IPS-18a (cell line): ENCODE measurements around the gene PPP2R2B.

Source experiments
- H3K27ac ChIP-seq: one replicate; pipeline ENCODE4 v1.5.1; 2013; ENCODE audit warnings: low read length
- H3K27me3 ChIP-seq: one replicate; pipeline ENCODE4 v1.6.1; 2013; ENCODE audit warnings: mild to moderate bottlenecking, low read length; ENCODE audit not compliant: control insufficient read depth, insufficient read depth
- H3K36me3 ChIP-seq: one replicate; pipeline ENCODE4 v1.6.1; 2013; ENCODE audit warnings: low read depth, low read length; ENCODE audit not compliant: control insufficient read depth
- H3K4me1 ChIP-seq: one replicate; pipeline ENCODE4 v1.6.1; 2013; ENCODE audit warnings: low read depth, low read length; ENCODE audit not compliant: control insufficient read depth
- H3K4me3 ChIP-seq: one replicate; pipeline ENCODE4 v1.5.1; 2013; ENCODE audit warnings: low read length
- H3K9ac ChIP-seq: one replicate; pipeline ENCODE4 v1.6.1; 2013; ENCODE audit warnings: mild to moderate bottlenecking, low read length, moderate library complexity
- H3K9me3 ChIP-seq: one replicate; pipeline ENCODE4 v1.6.1; 2013; ENCODE audit warnings: low read depth, low read length; ENCODE audit not compliant: control insufficient read depth

Gene PPP2R2B

DNA sequence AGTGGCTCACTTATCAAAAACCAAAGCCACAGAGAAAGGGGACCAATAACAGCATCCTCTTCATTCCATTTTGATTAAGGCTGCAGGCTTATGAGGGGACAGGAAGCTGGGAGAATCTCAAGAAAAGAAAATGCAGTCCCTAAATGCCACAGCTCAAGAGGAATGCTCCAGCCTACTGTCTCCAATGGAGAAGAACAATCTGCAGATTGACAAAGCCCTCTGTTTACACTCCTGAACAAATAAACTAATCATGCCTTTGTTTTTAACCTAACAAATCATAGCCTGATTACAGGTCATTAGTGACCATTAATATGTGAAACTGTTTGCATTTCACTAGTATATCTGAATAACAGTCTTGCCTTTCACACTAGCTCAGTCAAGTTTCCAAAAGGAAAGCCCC, 26.5 kb downstream of the PPP2R2B start:
- Histone ChIP-seq H3K4me3 (no peak overlapping the region), H3K9ac (no peak overlapping the region), H3K27me3 (no peaks in the 10 kb centered on the region), H3K4me1 (peaks cover 12% of the 10 kb centered on the region), H3K27ac (no peak overlapping the region), H3K36me3 (no peaks in the 10 kb centered on the region), H3K9me3 (no peaks in the 10 kb centered on the region)

DNA sequence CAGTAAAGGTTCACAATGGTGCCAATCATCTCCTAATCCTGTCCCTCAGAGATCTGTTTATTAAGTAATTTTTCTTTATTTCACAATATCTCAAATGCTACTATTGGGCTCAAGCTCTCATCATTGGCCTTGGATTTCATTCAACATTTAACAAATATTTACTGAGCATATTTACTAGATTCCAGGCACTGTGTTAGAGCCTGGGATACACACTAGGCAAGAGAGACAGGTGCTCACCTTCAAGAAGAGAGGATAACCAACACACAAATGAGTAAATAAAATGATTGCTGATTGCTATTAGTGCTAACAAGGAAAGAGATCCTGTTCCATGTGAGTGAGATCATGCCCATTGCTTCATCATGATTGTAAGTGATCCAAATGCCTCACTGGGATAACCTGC, 27.4 kb downstream of the PPP2R2B start:
- Histone ChIP-seq H3K27ac (no peak overlapping the region), H3K9me3 (no peaks in the 10 kb centered on the region), H3K27me3 (no peaks in the 10 kb centered on the region), H3K9ac (no peak overlapping the region), H3K36me3 (no peaks in the 10 kb centered on the region), H3K4me1 (peaks cover 12% of the 10 kb centered on the region), H3K4me3 (no peak overlapping the region)

DNA sequence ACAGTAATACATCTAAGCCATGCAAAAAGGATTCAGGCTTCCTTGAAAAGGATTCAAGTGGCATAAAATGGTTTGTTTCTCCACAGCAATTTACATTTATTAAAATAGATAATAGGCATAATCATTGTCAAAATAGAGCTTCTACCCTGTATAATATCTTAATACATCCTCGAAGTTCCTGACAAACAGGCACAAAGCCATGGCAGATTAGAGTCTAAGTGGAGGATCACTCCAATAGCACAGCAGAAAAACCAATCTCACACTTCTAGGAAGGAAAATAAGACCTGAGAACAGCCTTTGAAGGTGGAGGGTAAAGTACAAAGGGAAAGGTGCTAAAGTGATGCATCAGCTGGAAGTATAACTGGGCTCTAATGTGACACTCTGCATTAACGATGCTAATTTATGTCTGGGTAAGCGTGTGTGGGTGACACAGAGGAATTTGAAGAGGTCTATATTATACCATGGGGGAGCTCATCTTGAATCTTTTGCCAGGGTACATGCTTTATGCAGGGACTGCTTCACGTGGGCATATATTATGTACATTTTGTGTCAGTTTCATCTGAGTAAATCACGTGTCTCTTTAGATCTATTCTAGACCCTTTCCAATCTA, 28.8 kb downstream of the PPP2R2B start:
- Histone ChIP-seq H3K9ac (no peak overlapping the region), H3K9me3 (no peaks in the 10 kb centered on the region), H3K36me3 (no peaks in the 10 kb centered on the region), H3K4me3 (no peak overlapping the region), H3K4me1 (peaks cover 12% of the 10 kb centered on the region), H3K27ac (no peak overlapping the region), H3K27me3 (no peaks in the 10 kb centered on the region)

DNA sequence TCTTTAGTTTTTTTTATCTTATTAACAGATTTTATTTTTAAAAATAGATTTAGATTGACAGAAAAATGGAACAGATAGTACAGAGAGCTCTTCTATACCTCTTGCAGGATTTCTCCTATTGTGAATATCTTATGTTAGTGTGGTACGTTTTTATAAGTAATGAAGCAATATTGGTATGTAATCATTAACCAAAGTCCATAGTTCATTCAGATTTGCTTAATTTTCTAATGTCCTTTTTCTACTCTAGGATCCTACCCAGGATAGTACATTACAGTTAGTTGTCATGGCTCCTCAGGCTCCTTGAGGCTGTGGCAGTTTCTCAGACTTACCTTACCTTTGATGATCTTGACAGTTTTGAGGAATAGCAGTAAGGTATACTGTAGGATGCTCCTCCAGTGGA, 30.4 kb downstream of the PPP2R2B start:
- Histone ChIP-seq H3K9ac (no peak overlapping the region), H3K27ac (no peak overlapping the region), H3K9me3 (no peaks in the 10 kb centered on the region), H3K4me3 (no peak overlapping the region), H3K27me3 (no peaks in the 10 kb centered on the region), H3K36me3 (no peaks in the 10 kb centered on the region), H3K4me1 (peaks cover 12% of the 10 kb centered on the region)

DNA sequence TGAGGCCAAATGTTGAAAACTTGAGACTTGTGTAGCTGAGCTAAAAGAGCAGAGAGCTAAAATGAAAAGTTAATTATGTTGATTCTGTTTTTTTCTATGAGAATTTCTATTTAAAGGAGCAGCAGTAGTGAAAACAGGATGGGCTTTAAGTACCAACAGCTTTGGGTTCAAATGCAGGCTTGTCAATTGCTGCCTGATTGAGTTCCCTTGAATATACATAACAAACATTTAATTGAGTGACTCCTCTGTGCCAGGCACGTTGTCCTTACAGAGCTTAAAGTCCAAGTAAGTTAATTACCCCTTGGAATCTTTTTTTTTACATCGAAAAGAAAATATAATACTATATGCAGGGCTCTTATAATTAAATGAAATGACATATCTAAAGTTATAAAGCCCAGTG, 38.5 kb downstream of the PPP2R2B start:
- no peak overlapping the region for H3K9ac ChIP-seq
- H3K4me1 ChIP-seq = peaks cover 4% of the 10 kb centered on the region
- H3K4me3 ChIP-seq = no peak overlapping the region
- H3K9me3 ChIP-seq = no peaks in the 10 kb centered on the region
- no peaks in the 10 kb centered on the region for H3K27me3 ChIP-seq
- no peak overlapping the region for H3K27ac ChIP-seq
- H3K36me3 ChIP-seq = no peaks in the 10 kb centered on the region

DNA sequence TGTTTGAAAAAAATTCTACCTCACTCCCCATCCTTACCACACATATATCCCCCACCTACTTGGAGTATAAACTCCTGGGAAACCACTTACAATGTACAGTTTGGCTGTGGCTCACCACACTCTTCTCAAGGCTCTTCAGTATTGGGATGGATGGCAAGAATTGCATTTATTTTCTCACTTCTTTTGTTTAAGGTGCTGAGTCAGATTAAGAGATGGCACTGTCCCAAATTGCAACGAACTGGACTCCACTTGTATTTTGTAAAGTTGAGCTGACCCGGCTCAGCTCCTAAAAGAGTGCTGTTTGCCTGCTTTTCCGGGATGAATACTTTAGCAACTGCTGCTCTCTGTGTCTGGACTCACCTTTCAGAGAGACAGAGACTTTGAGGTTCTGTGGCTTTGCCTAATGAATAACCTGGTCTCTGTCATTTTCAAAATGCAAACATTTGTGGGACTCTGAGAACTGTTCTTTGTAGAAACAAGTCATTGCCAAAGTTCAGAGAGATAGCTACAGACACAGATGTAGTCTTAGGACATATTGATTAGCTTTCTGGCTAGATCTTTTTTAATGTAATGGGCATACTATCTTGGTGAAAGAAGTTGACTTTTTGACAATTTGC, 42.2 kb downstream of the PPP2R2B start:
- H3K4me1 ChIP-seq = peaks cover 4% of the 10 kb centered on the region
- no peaks in the 10 kb centered on the region for H3K36me3 ChIP-seq
- no peak overlapping the region for H3K27ac ChIP-seq
- H3K4me3 ChIP-seq = no peak overlapping the region
- H3K27me3 ChIP-seq = no peaks in the 10 kb centered on the region
- no peaks in the 10 kb centered on the region for H3K9me3 ChIP-seq
- no peak overlapping the region for H3K9ac ChIP-seq

DNA sequence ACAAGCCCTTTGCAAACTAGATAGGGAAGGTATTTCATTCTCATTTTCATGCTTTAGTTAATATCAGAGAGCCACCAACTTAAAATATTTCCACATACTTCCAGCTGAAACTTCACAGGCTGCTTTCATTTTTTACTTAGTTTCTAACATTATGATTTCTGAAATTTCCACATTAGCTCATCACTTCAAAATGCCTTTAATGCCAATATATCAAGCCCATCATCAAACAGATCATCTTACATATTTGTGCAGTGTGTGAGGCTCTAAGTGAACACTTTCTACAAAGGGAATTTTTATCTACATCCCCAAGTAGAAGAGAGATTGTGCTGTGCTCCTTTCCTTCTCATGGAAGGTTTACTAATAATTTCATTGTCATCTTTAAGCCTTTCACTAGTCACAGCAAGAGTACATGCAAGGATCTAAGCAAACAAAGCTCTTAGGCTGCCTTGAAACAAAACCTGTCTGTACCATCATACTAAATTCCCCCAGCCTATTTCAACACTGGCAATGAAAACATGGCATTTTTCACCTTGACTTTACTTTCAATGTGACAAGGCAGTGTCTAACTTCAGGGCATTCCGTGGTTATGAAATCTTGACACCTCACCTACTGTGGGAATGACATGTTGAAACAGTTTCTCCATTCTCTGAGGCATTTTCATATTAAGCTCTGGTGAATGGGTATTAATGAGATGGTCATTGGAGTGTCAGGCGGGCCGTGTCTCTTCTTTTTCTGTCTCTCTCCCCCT, 45.4 kb downstream of the PPP2R2B start:
- Histone ChIP-seq H3K4me3 (no peak overlapping the region), H3K9ac (no peak overlapping the region), H3K27me3 (no peaks in the 10 kb centered on the region), H3K9me3 (no peaks in the 10 kb centered on the region), H3K27ac (no peak overlapping the region), H3K36me3 (no peaks in the 10 kb centered on the region), H3K4me1 (no peaks in the 10 kb centered on the region)

DNA sequence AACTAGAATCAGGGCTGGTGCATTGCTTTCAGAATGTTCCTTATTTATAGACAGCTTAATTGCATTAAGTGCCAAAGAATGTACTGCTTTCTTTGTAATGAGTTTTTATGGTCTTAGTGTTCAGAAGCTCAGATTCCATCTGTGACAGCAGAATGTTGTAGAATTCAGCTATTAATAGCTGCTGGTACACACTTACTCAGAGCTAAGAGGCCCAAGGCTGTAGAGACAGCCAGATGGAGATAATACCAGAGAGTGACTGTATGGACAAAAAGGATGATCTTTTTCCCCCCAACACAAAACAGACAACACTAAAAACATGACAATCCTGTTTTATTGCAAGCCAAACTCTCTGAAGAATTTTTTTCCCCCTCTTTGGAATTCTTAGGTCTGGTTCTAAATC, 50.2 kb downstream of the PPP2R2B start:
- Histone ChIP-seq H3K4me1 (peaks cover 5% of the 10 kb centered on the region), H3K9ac (no peak overlapping the region), H3K9me3 (no peaks in the 10 kb centered on the region), H3K36me3 (no peaks in the 10 kb centered on the region), H3K4me3 (no peak overlapping the region), H3K27ac (no peak overlapping the region), H3K27me3 (no peaks in the 10 kb centered on the region)

DNA sequence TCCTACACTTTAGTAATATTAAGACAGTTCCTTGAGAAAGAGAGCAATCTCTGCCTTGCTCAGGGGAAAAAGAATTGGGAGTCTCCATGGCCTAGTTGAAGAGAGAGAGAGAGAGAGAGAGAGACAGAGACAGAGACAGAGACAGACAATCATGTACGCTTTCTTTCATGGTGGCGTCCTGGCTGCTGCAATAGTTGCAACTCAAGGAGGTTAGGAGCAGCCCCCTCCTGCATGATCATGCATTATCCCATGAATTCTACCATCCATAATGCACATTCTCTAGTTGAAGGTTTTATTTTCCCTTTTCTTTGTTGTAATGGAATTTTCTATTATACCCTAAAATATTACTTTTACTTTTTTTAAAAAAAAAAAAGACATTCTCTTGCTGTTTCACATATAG, 50.7 kb downstream of the PPP2R2B start:
- Histone ChIP-seq H3K9me3 (no peaks in the 10 kb centered on the region), H3K27ac (no peak overlapping the region), H3K4me3 (no peak overlapping the region), H3K4me1 (peaks cover 5% of the 10 kb centered on the region), H3K27me3 (no peaks in the 10 kb centered on the region), H3K9ac (no peak overlapping the region), H3K36me3 (no peaks in the 10 kb centered on the region)

DNA sequence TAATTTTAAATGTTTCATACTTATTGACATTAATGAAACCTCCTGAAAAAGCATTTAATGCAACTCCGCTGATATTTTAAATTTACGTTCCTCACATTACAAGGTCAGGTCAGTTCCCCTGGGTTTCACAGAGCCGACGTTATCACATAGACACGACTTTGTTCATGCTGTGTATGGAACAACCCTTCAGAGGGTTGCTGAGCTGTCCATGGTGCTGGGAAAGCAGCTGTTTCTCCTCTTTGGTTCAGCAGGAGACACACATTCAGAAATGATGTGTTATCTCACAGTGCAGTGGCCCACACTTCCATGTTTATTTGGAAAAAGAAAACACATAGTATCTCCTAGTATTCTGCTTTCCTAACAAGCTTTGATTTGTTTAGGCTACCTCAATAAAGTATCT, 53.5 kb downstream of the PPP2R2B start:
- Histone ChIP-seq H3K27me3 (no peaks in the 10 kb centered on the region), H3K9me3 (no peaks in the 10 kb centered on the region), H3K4me3 (no peak overlapping the region), H3K27ac (no peak overlapping the region), H3K9ac (no peak overlapping the region), H3K36me3 (no peaks in the 10 kb centered on the region), H3K4me1 (peaks cover 5% of the 10 kb centered on the region)

DNA sequence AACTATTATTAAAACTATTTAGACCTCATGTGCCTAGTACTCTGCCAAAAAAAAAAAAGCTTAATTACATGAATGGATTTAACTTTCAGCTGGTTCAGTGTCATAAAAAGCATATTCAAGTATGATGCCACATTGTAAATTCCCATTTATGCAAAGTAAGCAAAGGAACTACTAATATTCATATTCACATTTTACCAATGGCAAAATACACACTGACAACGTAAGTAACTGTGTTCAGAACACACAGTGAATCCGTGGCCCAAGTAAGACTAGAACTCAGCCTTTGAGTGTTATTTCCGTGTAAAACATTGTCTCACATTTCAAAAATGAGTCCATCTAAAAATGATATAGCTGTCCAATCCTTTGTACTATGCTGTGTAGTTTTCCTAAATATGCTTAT, 56.8 kb downstream of the PPP2R2B start:
- Histone ChIP-seq H3K36me3 (no peaks in the 10 kb centered on the region), H3K27ac (no peak overlapping the region), H3K4me1 (peaks cover 14% of the 10 kb centered on the region), H3K9me3 (no peaks in the 10 kb centered on the region), H3K9ac (no peak overlapping the region), H3K27me3 (no peaks in the 10 kb centered on the region), H3K4me3 (no peak overlapping the region)

DNA sequence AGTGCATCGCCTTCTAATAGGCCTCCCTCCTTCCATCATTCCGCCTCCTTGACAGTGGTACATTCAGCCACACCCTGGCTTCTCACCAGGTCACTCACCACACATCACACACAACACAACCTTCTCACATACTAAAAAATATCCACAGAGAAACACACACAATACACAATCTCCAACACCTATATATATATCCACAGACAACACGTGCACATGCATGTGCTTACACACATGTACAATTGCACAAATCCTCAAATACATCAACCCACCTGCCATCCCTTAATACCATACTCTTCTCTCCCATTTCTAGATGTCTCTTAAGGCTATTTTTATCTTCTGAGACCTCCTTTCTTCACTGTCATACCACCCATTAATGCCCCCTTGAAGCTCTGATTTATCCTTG, 57.6 kb downstream of the PPP2R2B start:
- no peaks in the 10 kb centered on the region for H3K27me3 ChIP-seq
- H3K27ac ChIP-seq = no peak overlapping the region
- peaks cover 21% of the 10 kb centered on the region for H3K4me1 ChIP-seq
- H3K9me3 ChIP-seq = no peaks in the 10 kb centered on the region
- no peak overlapping the region for H3K4me3 ChIP-seq
- no peak overlapping the region for H3K9ac ChIP-seq
- H3K36me3 ChIP-seq = no peaks in the 10 kb centered on the region
